ENCODE measurements around the gene MIEF2. TPM values are rescaled to one million over a fixed set of nuclear protein-coding genes. Genes with fewer than 3 reads are reported as not detected.

Gene MIEF2
- total and polyA plus RNA-seq, 10 of the 15 experiments (the other 5 are each of a cell fraction or from before 2014, with no cell fraction given): 0.16 to 9.2 (median 4.1) TPM

GRCh38 chr17:18247613-18248001, 12.9 kb upstream of the MIEF2 start:
- Histone ChIP-seq H3K9ac (ENCODE audit: control insufficient read depth, insufficient read depth, low read length) (no peak overlapping the region), H4K20me1 (ENCODE audit: control insufficient read depth, insufficient read depth) (no peaks in the 10 kb centered on the region), H3K27me3 (replicated peaks in 1 of 2; ENCODE audit: control insufficient read depth in 2 of 2, insufficient read depth in 2 of 2, low read length in 1 of 2) (no peaks in the 10 kb centered on the region), H3K27ac (ENCODE audit: control insufficient read depth, insufficient read depth) (no peak overlapping the region), H3K9me3 (replicated peaks; ENCODE audit: control insufficient read depth, insufficient read depth, low read length) (no peaks in the 10 kb centered on the region), H3K36me3 (ENCODE audit: control insufficient read depth in 2 of 2, insufficient read depth in 2 of 2, low read length in 1 of 2) (peaks cover 3 to 30% of the 10 kb centered on the region in 2 experiments), H3K79me2 (ENCODE audit: control insufficient read depth, insufficient read depth, low read length) (no peaks in the 10 kb centered on the region), H3K4me3 (no peak overlapping the region), H2AFZ (ENCODE audit: control insufficient read depth, low read depth, low read length) (no peak overlapping the region), H3K4me2 (ENCODE audit: control insufficient read depth, insufficient read depth) (no peak overlapping the region), H3K4me1 (ENCODE audit: control insufficient read depth, insufficient read depth, low read length) (no peaks in the 10 kb centered on the region)
- in situ Hi-C loops (cut with MboI): no loop called here
- intact Hi-C loops (cut with micrococcal nuclease; ENCODE audit: unreplicated experiment): no loop called here
- CTCF ChIA-PET: interaction anchor here (0.6 to 1.2 kb wide), 2 partner anchors 9 to 341 kb away, joined by 3 to 6 read pairs; no protein-coding TSS in a partner anchor
- BruUV-seq (replicated peaks): no TSS peak
- 89% methylated on average over 30 of the region's 30 CpGs for WGBS (ENCODE audit: insufficient coverage, insufficient replicate concordance, low lambda C conversion rate, missing lambda C conversion rate)
- DNase-seq (ENCODE audit: low read depth, low spot score): no peak
- FAIRE-seq: no peak
- SMC1A ChIA-PET (ENCODE audit: uncharacterized antibody, unreplicated experiment): no interaction called here
- no peak for ATAC-seq
- RAD21 ChIA-PET (ENCODE audit: unreplicated experiment): no interaction called here
- POLR2A ChIA-PET: no interaction called here
- TF ChIP-seq E2F8 (IDR thresholded peaks at IDR 0.05; ENCODE audit: low read depth, partially characterized antibody) (no peak), SREBF1 (IDR thresholded peaks at IDR 0.05; ENCODE audit: low read length) (no peak), SMAD1 (IDR thresholded peaks at IDR 0.05; ENCODE audit: low read depth, partially characterized antibody) (no peak), CEBPB (IDR thresholded peaks at IDR 0.05; ENCODE audit: borderline replicate concordance in 1 of 2, low read depth in 2 of 2, low read length in 2 of 2) (no peak), FOS (IDR thresholded peaks at IDR 0.05; ENCODE audit: borderline replicate concordance, extremely low read depth, insufficient read length) (no peak), TCF3 (IDR thresholded peaks at IDR 0.05; ENCODE audit: borderline replicate concordance, insufficient read depth, low read depth, low read length) (no peak), CBX3 (IDR thresholded peaks at IDR 0.05; ENCODE audit: borderline replicate concordance, low read depth) (no peak), DPF2 (IDR thresholded peaks at IDR 0.05) (no peak), SMC3 (IDR thresholded peaks at IDR 0.05; ENCODE audit: borderline replicate concordance, low read length) (no peak), TARDBP (IDR thresholded peaks at IDR 0.05; ENCODE audit: borderline replicate concordance) (no peak), MXI1 (IDR thresholded peaks at IDR 0.05; ENCODE audit: low read depth, low read length) (no peak), EGR1 (IDR thresholded peaks at IDR 0.05; ENCODE audit: borderline replicate concordance in 1 of 2, low read depth in 2 of 2, low read length in 2 of 2) (no peak)

Data from GM12878 (cell line).